ENCODE measurements around the gene ZDHHC11.
"Not testable (repeated sequence)": the region's sequence is repeated elsewhere in the genome, so short reads cannot be mapped to it uniquely, and the experiment has no call there.

The ZDHHC11 gene

GRCh38 chr5:750226-750625 lies 100.6 kb downstream of the ZDHHC11 start:
- not testable (repeated sequence) for H2AK5ac ChIP-seq (ENCODE audit: low read length); H4K5ac ChIP-seq (ENCODE audit: low read length); DNase-seq; H3K4ac ChIP-seq (ENCODE audit: low read depth, low read length); H3K56ac ChIP-seq (ENCODE audit: low read length); H3K4me1 ChIP-seq (ENCODE audit: control insufficient read depth, low read depth, low read length); H3K36me3 ChIP-seq (ENCODE audit: control insufficient read depth, insufficient read depth, low read length); H2BK5ac ChIP-seq (ENCODE audit: low read length); H3K9ac ChIP-seq (ENCODE audit: low read length); H3K79me1 ChIP-seq (ENCODE audit: low read length); H4K8ac ChIP-seq (ENCODE audit: low read depth, low read length); H2BK120ac ChIP-seq (ENCODE audit: low read depth, low read length); H3K18ac ChIP-seq (ENCODE audit: low read length); H3K27me3 ChIP-seq (ENCODE audit: insufficient read depth, low read length, poor library complexity); H3K79me2 ChIP-seq (ENCODE audit: control insufficient read depth, insufficient read depth, low read length); H3K27ac ChIP-seq (ENCODE audit: low read depth, low read length); H3K23ac ChIP-seq (ENCODE audit: low read length); H3K4me2 ChIP-seq (ENCODE audit: low read length); H3K4me3 ChIP-seq (ENCODE audit: low read length); H2BK15ac ChIP-seq (replicated peaks; ENCODE audit: low read depth)
- no CpG with 5 or more reads among the region's 19 CpGs for WGBS (ENCODE audit: extremely low coverage, insufficient coverage, low lambda C conversion rate)

GRCh38 chr5:749101-749670 lies 101.6 kb downstream of the ZDHHC11 start:
- H3K23ac ChIP-seq (ENCODE audit: low read length), result no peak overlapping the region
- H2AK5ac ChIP-seq (ENCODE audit: low read length), result no peak overlapping the region
- H3K4me1 ChIP-seq (ENCODE audit: control insufficient read depth, low read depth, low read length), result no peaks in the 10 kb centered on the region
- no peaks in the 10 kb centered on the region for H3K79me1 ChIP-seq (ENCODE audit: low read length)
- H3K4me2 ChIP-seq (ENCODE audit: low read length), result no peak overlapping the region
- no CpG with 5 or more reads among the region's 14 CpGs for WGBS (ENCODE audit: extremely low coverage, insufficient coverage, low lambda C conversion rate)
- H2BK120ac ChIP-seq (ENCODE audit: low read depth, low read length), result no peak overlapping the region
- no peak overlapping the region for H3K4ac ChIP-seq (ENCODE audit: low read depth, low read length)
- H2BK5ac ChIP-seq (ENCODE audit: low read length), result no peak overlapping the region
- no peak overlapping the region for H2BK15ac ChIP-seq (replicated peaks; ENCODE audit: low read depth)
- no peak overlapping the region for H3K4me3 ChIP-seq (ENCODE audit: low read length)
- no peak overlapping the region for H3K9ac ChIP-seq (ENCODE audit: low read length)
- H3K79me2 ChIP-seq (ENCODE audit: control insufficient read depth, insufficient read depth, low read length), result no peaks in the 10 kb centered on the region
- no peak overlapping the region for H4K8ac ChIP-seq (ENCODE audit: low read depth, low read length)
- no peak overlapping the region for H3K56ac ChIP-seq (ENCODE audit: low read length)
- no peak overlapping the region for H3K27ac ChIP-seq (ENCODE audit: low read depth, low read length)
- H4K5ac ChIP-seq (ENCODE audit: low read length), result no peak overlapping the region
- H3K27me3 ChIP-seq (ENCODE audit: insufficient read depth, low read length, poor library complexity), result no peaks in the 10 kb centered on the region
- H3K18ac ChIP-seq (ENCODE audit: low read length), result no peak overlapping the region
- no peak for DNase-seq
- no peaks in the 10 kb centered on the region for H3K36me3 ChIP-seq (ENCODE audit: control insufficient read depth, insufficient read depth, low read length)

- H4K8ac ChIP-seq (ENCODE audit: low read depth, low read length); H3K4ac ChIP-seq (ENCODE audit: low read depth, low read length); H2BK120ac ChIP-seq (ENCODE audit: low read depth, low read length); H3K18ac ChIP-seq (ENCODE audit: low read length); H3K27me3 ChIP-seq (ENCODE audit: insufficient read depth, low read length, poor library complexity); H3K79me2 ChIP-seq (ENCODE audit: control insufficient read depth, insufficient read depth, low read length); H4K5ac ChIP-seq (ENCODE audit: low read length); H3K36me3 ChIP-seq (ENCODE audit: control insufficient read depth, insufficient read depth, low read length); DNase-seq; H3K79me1 ChIP-seq (ENCODE audit: low read length); H3K4me1 ChIP-seq (ENCODE audit: control insufficient read depth, low read depth, low read length); H2AK5ac ChIP-seq (ENCODE audit: low read length); H3K4me3 ChIP-seq (ENCODE audit: low read length); H3K56ac ChIP-seq (ENCODE audit: low read length); H3K4me2 ChIP-seq (ENCODE audit: low read length); H3K27ac ChIP-seq (ENCODE audit: low read depth, low read length); H2BK5ac ChIP-seq (ENCODE audit: low read length); H2BK15ac ChIP-seq (replicated peaks; ENCODE audit: low read depth); H3K9ac ChIP-seq (ENCODE audit: low read length); H3K23ac ChIP-seq (ENCODE audit: low read length): not testable (repeated sequence)
- no CpG with 5 or more reads among the region's 18 CpGs for WGBS (ENCODE audit: extremely low coverage, insufficient coverage, low lambda C conversion rate)
Measured at GRCh38 chr5:748011-748980, 102.5 kb downstream of the ZDHHC11 start.

GRCh38 chr5:747303-747844 lies 103.4 kb downstream of the ZDHHC11 start:
- H4K5ac ChIP-seq (ENCODE audit: low read length); H2BK5ac ChIP-seq (ENCODE audit: low read length); H3K79me1 ChIP-seq (ENCODE audit: low read length); H3K9ac ChIP-seq (ENCODE audit: low read length); H3K4me2 ChIP-seq (ENCODE audit: low read length); H3K56ac ChIP-seq (ENCODE audit: low read length); H4K8ac ChIP-seq (ENCODE audit: low read depth, low read length); DNase-seq; H2AK5ac ChIP-seq (ENCODE audit: low read length); H2BK120ac ChIP-seq (ENCODE audit: low read depth, low read length); H3K4me3 ChIP-seq (ENCODE audit: low read length); H3K4ac ChIP-seq (ENCODE audit: low read depth, low read length); H3K27me3 ChIP-seq (ENCODE audit: insufficient read depth, low read length, poor library complexity); H3K18ac ChIP-seq (ENCODE audit: low read length); H3K27ac ChIP-seq (ENCODE audit: low read depth, low read length); H2BK15ac ChIP-seq (replicated peaks; ENCODE audit: low read depth); H3K79me2 ChIP-seq (ENCODE audit: control insufficient read depth, insufficient read depth, low read length); H3K4me1 ChIP-seq (ENCODE audit: control insufficient read depth, low read depth, low read length); H3K23ac ChIP-seq (ENCODE audit: low read length); H3K36me3 ChIP-seq (ENCODE audit: control insufficient read depth, insufficient read depth, low read length): not testable (repeated sequence)
- WGBS (ENCODE audit: extremely low coverage, insufficient coverage, low lambda C conversion rate), result no CpG with 5 or more reads among the region's 9 CpGs

- no CpG with 5 or more reads among the region's 11 CpGs for WGBS (ENCODE audit: extremely low coverage, insufficient coverage, low lambda C conversion rate)
- H3K79me1 ChIP-seq (ENCODE audit: low read length), result no peaks in the 10 kb centered on the region
- no peak overlapping the region for H3K9ac ChIP-seq (ENCODE audit: low read length)
- no peak overlapping the region for H2BK15ac ChIP-seq (replicated peaks; ENCODE audit: low read depth)
- H4K8ac ChIP-seq (ENCODE audit: low read depth, low read length), result no peak overlapping the region
- H3K36me3 ChIP-seq (ENCODE audit: control insufficient read depth, insufficient read depth, low read length), result no peaks in the 10 kb centered on the region
- H3K56ac ChIP-seq (ENCODE audit: low read length), result no peak overlapping the region
- no peaks in the 10 kb centered on the region for H3K4me1 ChIP-seq (ENCODE audit: control insufficient read depth, low read depth, low read length)
- H3K4me3 ChIP-seq (ENCODE audit: low read length), result no peak overlapping the region
- no peaks in the 10 kb centered on the region for H3K79me2 ChIP-seq (ENCODE audit: control insufficient read depth, insufficient read depth, low read length)
- H3K23ac ChIP-seq (ENCODE audit: low read length), result no peak overlapping the region
- H2AK5ac ChIP-seq (ENCODE audit: low read length), result no peak overlapping the region
- DNase-seq, result no peak
- no peaks in the 10 kb centered on the region for H3K27me3 ChIP-seq (ENCODE audit: insufficient read depth, low read length, poor library complexity)
- no peak overlapping the region for H3K4ac ChIP-seq (ENCODE audit: low read depth, low read length)
- H2BK5ac ChIP-seq (ENCODE audit: low read length), result no peak overlapping the region
- H3K27ac ChIP-seq (ENCODE audit: low read depth, low read length), result no peak overlapping the region
- H3K4me2 ChIP-seq (ENCODE audit: low read length), result no peak overlapping the region
- no peak overlapping the region for H4K5ac ChIP-seq (ENCODE audit: low read length)
- H3K18ac ChIP-seq (ENCODE audit: low read length), result no peak overlapping the region
- H2BK120ac ChIP-seq (ENCODE audit: low read depth, low read length), result no peak overlapping the region
Measured at GRCh38 chr5:746258-746761, 104.5 kb downstream of the ZDHHC11 start.

Measured in mesendoderm (in vitro differentiated cells).